PC-3 (cell line): Measurements from ENCODE around the gene SGTA.

Experiments used
- EZH2 ChIP-seq: fragments of 300-600 bp; sonication (generic); IDR thresholded peaks from one replicate; pipeline ENCODE4 v1.6.1; 2017; ENCODE audit warnings: antibody characterized with exemption, mild to moderate bottlenecking, low read length; ENCODE audit not compliant: unreplicated experiment
- TF ChIP-seq, protein P1 (sequence below): fragments of 300-600 bp; sonication (generic); conservative IDR thresholded peaks from 2 replicates; pipeline ENCODE4 v1.5.1; 2017; ENCODE audit warnings: antibody characterized with exemption, low read depth, mild to moderate bottlenecking, low read length

- no peak for TF ChIP-seq EZH2
- TF ChIP-seq, protein P1, sequence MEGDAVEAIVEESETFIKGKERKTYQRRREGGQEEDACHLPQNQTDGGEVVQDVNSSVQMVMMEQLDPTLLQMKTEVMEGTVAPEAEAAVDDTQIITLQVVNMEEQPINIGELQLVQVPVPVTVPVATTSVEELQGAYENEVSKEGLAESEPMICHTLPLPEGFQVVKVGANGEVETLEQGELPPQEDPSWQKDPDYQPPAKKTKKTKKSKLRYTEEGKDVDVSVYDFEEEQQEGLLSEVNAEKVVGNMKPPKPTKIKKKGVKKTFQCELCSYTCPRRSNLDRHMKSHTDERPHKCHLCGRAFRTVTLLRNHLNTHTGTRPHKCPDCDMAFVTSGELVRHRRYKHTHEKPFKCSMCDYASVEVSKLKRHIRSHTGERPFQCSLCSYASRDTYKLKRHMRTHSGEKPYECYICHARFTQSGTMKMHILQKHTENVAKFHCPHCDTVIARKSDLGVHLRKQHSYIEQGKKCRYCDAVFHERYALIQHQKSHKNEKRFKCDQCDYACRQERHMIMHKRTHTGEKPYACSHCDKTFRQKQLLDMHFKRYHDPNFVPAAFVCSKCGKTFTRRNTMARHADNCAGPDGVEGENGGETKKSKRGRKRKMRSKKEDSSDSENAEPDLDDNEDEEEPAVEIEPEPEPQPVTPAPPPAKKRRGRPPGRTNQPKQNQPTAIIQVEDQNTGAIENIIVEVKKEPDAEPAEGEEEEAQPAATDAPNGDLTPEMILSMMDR, result no peak
These were observed 27.3 kb downstream of the SGTA start for GRCh38 chr19:2755811-2756210.
